Measurements from ENCODE around the gene ATG13. TPM values are rescaled to one million over a fixed set of nuclear protein-coding genes. Genes with fewer than 3 reads are reported as not detected.

Gene ATG13
- total RNA-seq, 4 donors from 2014 or later: 68.8 to 94.3 (median 90.2) TPM

GRCh38 chr11:46718155-46719019 lies 101.0 kb downstream of the ATG13 start:
- no peak for DNase-seq (ENCODE audit: low spot score in 2 of 2)
- Histone ChIP-seq H3K4me3 (no peak overlapping the region), H3K4me1 (no peaks in the 10 kb centered on the region), H3K36me3 (no peaks in the 10 kb centered on the region), H3K9me3 (no peaks in the 10 kb centered on the region), H3K27me3 (no peaks in the 10 kb centered on the region), H3K27ac (no peak overlapping the region)
- TF ChIP-seq POLR2A (IDR thresholded peaks at IDR 0.05) (no peak), POLR2AphosphoS5 (IDR thresholded peaks at IDR 0.05) (no peak), EP300 (IDR thresholded peaks at IDR 0.05) (no peak), CTCF (IDR thresholded peaks at IDR 0.05) (no peak)
- 86% methylated on average over 11 of the region's 11 CpGs for WGBS

GRCh38 chr11:46719048-46719542 lies 101.7 kb downstream of the ATG13 start, which contains the start of gene F2:
F2 (plus strand) TSS chr11:46719213; CDS start chr11:46719236, 23 bp downstream.
- no peaks in the 10 kb centered on the region for H3K9me3 ChIP-seq
- no peaks in the 10 kb centered on the region for H3K27me3 ChIP-seq
- no peak within 1 kb of the TSS for H3K27ac ChIP-seq
- no peak for DNase-seq (ENCODE audit: low spot score in 2 of 2)
- WGBS: 94% methylated on average over 3 of the region's 7 CpGs
- H3K36me3 ChIP-seq: no peaks in the 10 kb centered on the region
- H3K4me1 ChIP-seq: no peaks in the 10 kb centered on the region
- no peak for TF ChIP-seq POLR2AphosphoS5 (IDR thresholded peaks at IDR 0.05)
- no peak for TF ChIP-seq CTCF (IDR thresholded peaks at IDR 0.05)
- TF ChIP-seq POLR2A (IDR thresholded peaks at IDR 0.05): no peak
- TF ChIP-seq EP300 (IDR thresholded peaks at IDR 0.05): no peak
- no peak within 1 kb of the TSS for H3K4me3 ChIP-seq

GRCh38 chr11:46719543-46720218 lies 102.3 kb downstream of the ATG13 start:
- no peaks in the 10 kb centered on the region for H3K9me3 ChIP-seq
- no peak for DNase-seq (ENCODE audit: low spot score in 2 of 2)
- 91% methylated on average over 22 of the region's 25 CpGs for WGBS
- H3K27ac ChIP-seq: no peak overlapping the region
- no peaks in the 10 kb centered on the region for H3K4me1 ChIP-seq
- no peak for TF ChIP-seq POLR2AphosphoS5 (IDR thresholded peaks at IDR 0.05)
- no peak for TF ChIP-seq EP300 (IDR thresholded peaks at IDR 0.05)
- no peak for TF ChIP-seq CTCF (IDR thresholded peaks at IDR 0.05)
- no peak overlapping the region for H3K4me3 ChIP-seq
- no peaks in the 10 kb centered on the region for H3K36me3 ChIP-seq
- no peaks in the 10 kb centered on the region for H3K27me3 ChIP-seq

- H3K27me3 ChIP-seq: no peaks in the 10 kb centered on the region
- H3K9me3 ChIP-seq: no peaks in the 10 kb centered on the region
- H3K4me1 ChIP-seq: no peaks in the 10 kb centered on the region
- no peak overlapping the region for H3K27ac ChIP-seq
- no peak for TF ChIP-seq EP300 (IDR thresholded peaks at IDR 0.05)
- no peak for TF ChIP-seq POLR2AphosphoS5 (IDR thresholded peaks at IDR 0.05)
- no peak for TF ChIP-seq POLR2A (IDR thresholded peaks at IDR 0.05)
- no peak for TF ChIP-seq CTCF (IDR thresholded peaks at IDR 0.05)
- H3K36me3 ChIP-seq: no peaks in the 10 kb centered on the region
- H3K4me3 ChIP-seq: no peak overlapping the region
- 80% methylated on average over 6 of the region's 6 CpGs for WGBS
- no peak for DNase-seq (ENCODE audit: low spot score in 2 of 2)
Measured at GRCh38 chr11:46721286-46721685, 103.9 kb downstream of the ATG13 start.
